Endothelial cell of umbilical vein (primary cell): ENCODE data around the gene METTL24. TPM values are rescaled to one million over a fixed set of nuclear protein-coding genes. Genes with fewer than 3 reads are reported as not detected.

Source experiments
- BruUV-seq: library from RNA; stranded (reverse); fragments of 400-500 nt; replicated peaks from 2 replicates; lab custom pipeline; 2021; lab: Mats Ljungman, UMichigan
- CTCF ChIA-PET: fragments of 300-600, 350-600 bp; sonication (Branson Sonifier 250); formaldehyde crosslinking; loops from one replicate; lab custom pipeline; 2021; ENCODE audit warnings: antibody characterized with exemption, inconsistent platforms; lab: Charles Lee
- POLR2A ChIA-PET: fragments of 300-600, 350-600 bp; sonication (Branson Sonifier 250); formaldehyde crosslinking; loops from one replicate; lab custom pipeline; 2021; ENCODE audit warnings: antibody characterized with exemption, inconsistent platforms; lab: Charles Lee
- DNase-seq: peaks from one replicate; pipeline ENCODE4 v3.0.0-alpha.2; 2011; ENCODE audit warnings: low read depth, low spot score
- FAIRE-seq: peaks from 2 replicates; lab custom pipeline; 2011; peaks lifted over from hg19 to GRCh38; lab: Jason Lieb, UNC
- H2AFZ ChIP-seq: 2 replicates; pipeline ENCODE4 v1.6.0; 2012; ENCODE audit warnings: low read depth, low read length, control low read depth, inconsistent platforms
- H3K27ac ChIP-seq: 2 replicates; pipeline ENCODE4 v1.5.1; 2011; ENCODE audit warnings: low read depth, mild to moderate bottlenecking, control low read depth, low read length, moderate library complexity; ENCODE audit not compliant: insufficient read depth
- H3K27me3 ChIP-seq, 2 experiments: 2 replicates each; pipeline versions ENCODE4 v1.6.0 to v1.6.1; 2011; ENCODE audit warnings: low read length in 2 of 2, mixed read lengths in 1 of 2; ENCODE audit not compliant: control insufficient read depth in 2 of 2, insufficient read depth in 2 of 2
- H3K36me3 ChIP-seq, 2 experiments: 2 replicates in 1 of 2; 3 replicates in 1 of 2; pipeline ENCODE4 v1.5.1; 2011; ENCODE audit warnings: low read length in 2 of 2, mild to moderate bottlenecking in 1 of 2, moderate library complexity in 1 of 2; ENCODE audit not compliant: control insufficient read depth in 2 of 2, insufficient read depth in 2 of 2; ENCODE audit errors: extremely low read depth in 1 of 2
- H3K4me1 ChIP-seq: 3 replicates; pipeline ENCODE4 v1.5.1; 2011; ENCODE audit warnings: mild to moderate bottlenecking, low read length; ENCODE audit not compliant: control insufficient read depth, insufficient read depth; ENCODE audit errors: extremely low read depth
- H3K4me2 ChIP-seq: 2 replicates; pipeline ENCODE4 v1.6.1; 2011; ENCODE audit warnings: low read length, control low read depth, mixed read lengths; ENCODE audit not compliant: insufficient read depth
- H3K4me3 ChIP-seq, 3 experiments: fragments of 200-600 bp in 1 of 3; sonication (generic), shearing (Covaris generic) in 1 of 3; replicated peaks in 1 of 3; 2 replicates each; pipeline ENCODE4 v1.5.1; 2011 to 2016; ENCODE audit warnings: control low read depth in 3 of 3, low read length in 3 of 3, mild to moderate bottlenecking in 2 of 3, inconsistent platforms in 1 of 3, low read depth in 1 of 3, moderate library complexity in 1 of 3; ENCODE audit not compliant: insufficient read depth in 1 of 3
- H3K79me2 ChIP-seq: 2 replicates; pipeline ENCODE4 v1.6.0; 2012; ENCODE audit warnings: low read length, inconsistent platforms; ENCODE audit not compliant: control insufficient read depth, insufficient read depth
- H3K9ac ChIP-seq: replicated peaks from 2 replicates; pipeline ENCODE3; 2011; ENCODE audit warnings: low read length, control low read depth; ENCODE audit not compliant: insufficient read depth; ENCODE audit errors: extremely low read depth
- H3K9me1 ChIP-seq: replicated peaks from 3 replicates; pipeline ENCODE4 v1.6.0; 2011; ENCODE audit warnings: mild to moderate bottlenecking, low read length; ENCODE audit not compliant: control insufficient read depth, insufficient read depth; ENCODE audit errors: extremely low read depth
- H3K9me3 ChIP-seq: replicated peaks from 2 replicates; pipeline ENCODE4 v1.5.1; 2012; ENCODE audit warnings: low read length, inconsistent platforms; ENCODE audit not compliant: control insufficient read depth, insufficient read depth
- H4K20me1 ChIP-seq: replicated peaks from 2 replicates; pipeline ENCODE3; 2011; ENCODE audit warnings: mild to moderate bottlenecking, low read length; ENCODE audit not compliant: control insufficient read depth, insufficient read depth; ENCODE audit errors: extremely low read depth
- CTCF ChIP-seq, 2 donors: IDR thresholded peaks; 1 replicate in 1 of 2; 2 replicates in 1 of 2; pipeline ENCODE4 v1.5.1; 2011; ENCODE audit warnings: low read length in 2 of 2, mild to moderate bottlenecking in 2 of 2, moderate library complexity in 2 of 2, control low read depth in 1 of 2, inconsistent platforms in 1 of 2, low read depth in 1 of 2; ENCODE audit not compliant: insufficient read depth in 1 of 2; ENCODE audit errors: extremely low read depth in 1 of 2
- EZH2 ChIP-seq: IDR thresholded peaks from 2 replicates; pipeline ENCODE4 v1.6.1; 2012; ENCODE audit warnings: borderline replicate concordance, low read depth, mild to moderate bottlenecking, moderate library complexity, low read length, inconsistent platforms; ENCODE audit not compliant: severe bottlenecking
- FOS ChIP-seq: IDR thresholded peaks from 2 replicates; pipeline ENCODE4 v1.6.1; 2011; ENCODE audit warnings: mild to moderate bottlenecking, low read length, moderate library complexity, borderline replicate concordance; ENCODE audit not compliant: insufficient read depth
- GATA2 ChIP-seq: IDR thresholded peaks from 2 replicates; pipeline ENCODE4 v1.7.0; 2011; ENCODE audit warnings: low read depth, mild to moderate bottlenecking, moderate library complexity, mixed read lengths, low read length; ENCODE audit not compliant: insufficient read length, insufficient read depth
- JUN ChIP-seq: IDR thresholded peaks from 2 replicates; pipeline ENCODE4 v1.6.1; 2011; ENCODE audit warnings: borderline replicate concordance, low read depth; ENCODE audit not compliant: insufficient read length, insufficient read depth
- MAX ChIP-seq: IDR thresholded peaks from 2 replicates; pipeline ENCODE4 v1.6.1; 2011; ENCODE audit not compliant: insufficient read depth, insufficient read length
- MYC ChIP-seq: IDR thresholded peaks from one replicate; pipeline ENCODE4 v1.6.1; 2011; ENCODE audit warnings: mild to moderate bottlenecking, low read depth, low read length
- POLR2A ChIP-seq: IDR thresholded peaks from 2 replicates; pipeline ENCODE4 v1.6.1; 2012; ENCODE audit warnings: low read depth, mild to moderate bottlenecking, control low read depth, low read length
- POLR2AphosphoS5 ChIP-seq: IDR thresholded peaks from 2 replicates; pipeline ENCODE4 v1.6.1; 2012; ENCODE audit warnings: low read depth, mild to moderate bottlenecking, control low read depth, low read length, moderate library complexity; ENCODE audit not compliant: insufficient read depth
- dilution Hi-C: fragments of 300-500 bp; cut with MboI; formaldehyde crosslinking; loops from one replicate; pipeline ENCODE4 v1.15.0; 2019; ENCODE audit warnings: low sequenced_read_pairs; ENCODE audit not compliant: extremely low pct_ligation_motif_present
- intact Hi-C: fragments of 100-400 bp; cut with micrococcal nuclease; formaldehyde crosslinking; loops from one replicate; pipeline ENCODE4 v1.10.0; 2022
- polyA plus RNA-seq, 4 experiments: library from polyadenylated mRNA; depleted of rRNA in 3 of 4; stranded (reverse) in 3 of 4; unstranded in 1 of 4; fragments of >200 nt; gene quantifications; 2 replicates each; pipeline versions ENCODE4 v1.2.1 to v1.2.3, GENCODE V29; 2011 to 2012; ENCODE audit warnings: missing spikeins in 1 of 4
- total RNA-seq: library from RNA; stranded (reverse); gene quantifications from 2 replicates; pipeline ENCODE4 v1.2.3, GENCODE V29; 2021

METTL24 gene
- total and polyA plus RNA-seq, 2 donors (not counting 3 experiments of a cell fraction or from before 2014, with no cell fraction given): not detected

GRCh38 chr6:110196874-110197273, 161.3 kb downstream of the METTL24 start:
- FAIRE-seq (no peak), DNase-seq (no peak)
- no peaks in the 10 kb centered on the region for H3K27me3 ChIP-seq
- H3K9me1 ChIP-seq: no peaks in the 10 kb centered on the region
- H3K4me1 ChIP-seq: peaks cover 4% of the 10 kb centered on the region
- POLR2A ChIA-PET: no interaction called here
- H3K36me3 ChIP-seq: peaks cover 0 to 2% of the 10 kb centered on the region in 2 experiments
- intact Hi-C loops (no loop called here), dilution Hi-C loops (no loop called here)
- peaks cover 24% of the 10 kb centered on the region for H3K79me2 ChIP-seq
- H3K4me2 ChIP-seq: no peak overlapping the region
- H3K27ac ChIP-seq: no peak overlapping the region
- TF ChIP-seq FOS (no peak), JUN (no peak), POLR2AphosphoS5 (no peak), EZH2 (no peak), GATA2 (no peak), MYC (no peak), CTCF (IDR thresholded peaks at IDR 0.05; ENCODE audit: extremely low read depth in 1 of 2, insufficient read depth in 1 of 2, low read depth in 1 of 2, low read length in 2 of 2) (no peak), MAX (no peak), POLR2A (no peak)
- peaks cover 5% of the 10 kb centered on the region for H4K20me1 ChIP-seq
- CTCF ChIA-PET: interaction anchor here (1.2 kb wide), 1 partner anchor 18 kb away, joined by 3 read pairs; no protein-coding TSS in a partner anchor
- BruUV-seq: no TSS peak
- no peak overlapping the region for H2AFZ ChIP-seq
- H3K9ac ChIP-seq: no peak overlapping the region
- H3K4me3 ChIP-seq: no peak overlapping the region
- H3K9me3 ChIP-seq: no peaks in the 10 kb centered on the region
